Measurements from ENCODE around the gene PTPRQ.
"Not testable (repeated sequence)": the region's sequence is repeated elsewhere in the genome, so short reads cannot be mapped to it uniquely, and the experiment has no call there.

PTPRQ gene

DNA sequence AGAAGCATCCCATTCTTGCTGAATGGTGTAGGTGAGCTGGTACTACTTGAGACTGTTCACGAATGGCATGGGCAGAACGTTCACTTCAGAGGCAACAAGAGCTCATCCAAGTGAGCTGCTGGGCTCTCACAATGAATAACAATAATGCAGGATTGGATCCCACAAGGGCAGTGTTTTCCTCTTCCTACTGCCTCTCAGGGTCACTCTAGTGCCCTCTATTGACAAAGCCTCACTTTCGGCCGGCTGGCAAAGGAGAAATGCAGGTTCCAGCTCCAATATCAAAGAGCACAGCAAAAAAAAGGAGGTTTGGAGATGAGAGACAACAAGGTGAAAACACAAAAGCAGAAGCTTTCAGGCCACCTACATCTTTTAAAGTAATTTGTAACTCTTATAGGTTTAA lies 188.8 kb downstream of the PTPRQ start:
- FAIRE-seq (no peak), DNase-seq (ENCODE audit: low spot score) (peak; percentile 9)

DNA sequence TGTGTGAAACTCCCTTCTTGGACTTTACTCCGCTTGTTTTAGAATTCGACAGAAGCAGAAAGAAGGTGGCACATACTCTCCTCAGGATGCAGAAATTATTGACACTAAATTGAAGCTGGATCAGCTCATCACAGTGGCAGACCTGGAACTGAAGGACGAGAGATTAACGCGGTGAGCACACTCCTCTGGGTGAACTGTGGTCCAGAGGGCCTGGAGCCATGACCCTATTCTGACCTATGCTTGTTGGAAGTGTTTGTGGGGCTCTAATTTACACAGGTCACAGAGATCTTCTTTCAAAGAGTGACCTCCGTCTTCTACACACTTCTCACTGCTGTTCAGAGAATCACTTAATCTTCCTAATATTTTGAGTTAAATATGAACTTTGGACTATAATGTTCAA lies 190.9 kb downstream of the PTPRQ start:
- no peak for FAIRE-seq
- no peak for DNase-seq (ENCODE audit: low spot score)

DNA sequence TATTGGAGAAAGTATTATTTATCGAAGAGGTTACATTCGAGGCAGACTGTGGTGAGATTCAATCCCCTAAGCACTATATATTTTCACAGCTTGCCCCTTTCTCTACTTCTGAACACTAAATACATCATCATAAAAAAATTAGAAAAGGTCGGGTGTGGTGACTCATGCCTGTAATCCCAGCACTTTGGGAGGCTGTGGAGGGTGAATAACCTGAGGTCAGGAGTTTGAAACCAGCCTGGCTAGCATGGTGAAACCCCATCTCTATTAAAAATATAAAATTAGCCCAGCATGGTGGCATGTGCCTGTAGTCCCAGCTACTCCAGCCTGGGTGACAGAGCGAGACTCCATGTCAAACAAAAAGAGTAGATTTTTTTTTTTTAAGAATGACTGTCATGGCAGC lies 192.8 kb downstream of the PTPRQ start:
- FAIRE-seq, result no peak
- no peak for DNase-seq (ENCODE audit: low spot score)

DNA sequence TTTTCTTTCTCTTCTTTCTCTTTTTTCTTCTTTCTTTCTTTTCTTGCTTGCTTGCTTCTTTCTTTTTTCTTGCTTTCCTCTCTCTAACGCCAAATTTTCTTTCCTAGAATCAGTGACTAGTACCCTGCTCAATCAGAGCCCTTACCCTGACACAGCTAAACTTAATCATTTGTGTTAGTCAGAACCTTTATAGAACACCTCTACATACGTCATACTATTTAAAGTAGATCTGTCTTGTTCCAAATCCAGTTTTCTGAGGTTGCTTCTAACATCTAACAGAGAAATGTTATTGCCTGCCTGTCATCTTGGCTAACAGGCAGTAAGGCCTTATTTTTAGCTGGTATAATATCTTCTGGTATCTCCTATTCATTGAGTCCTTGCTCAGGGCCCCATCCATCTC lies 197.9 kb downstream of the PTPRQ start:
- DNase-seq (ENCODE audit: low spot score), result no peak

DNA sequence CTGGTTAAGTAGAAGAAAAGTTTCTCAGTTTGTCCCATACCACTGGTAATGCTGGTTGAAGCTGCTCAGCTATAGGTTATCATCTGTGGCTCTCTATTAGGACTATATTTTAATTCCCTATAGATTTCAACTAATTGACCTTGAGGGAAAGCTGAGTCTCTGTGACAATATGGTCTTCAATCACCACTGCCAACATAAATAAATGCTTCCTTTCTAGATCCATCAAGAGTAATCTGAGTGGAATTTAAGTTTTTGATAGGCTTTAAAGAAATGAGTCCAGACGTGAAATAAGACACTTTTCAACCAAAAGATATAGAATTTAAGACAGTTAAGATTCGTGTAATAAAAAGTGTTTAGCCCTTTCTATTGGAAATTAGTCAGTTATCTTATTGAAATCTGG lies 199.9 kb downstream of the PTPRQ start:
- FAIRE-seq (no peak), DNase-seq (ENCODE audit: low spot score) (no peak)

More for the DNA sequence above, 197.9 kb downstream of the PTPRQ start:
- no peak for FAIRE-seq

DNA sequence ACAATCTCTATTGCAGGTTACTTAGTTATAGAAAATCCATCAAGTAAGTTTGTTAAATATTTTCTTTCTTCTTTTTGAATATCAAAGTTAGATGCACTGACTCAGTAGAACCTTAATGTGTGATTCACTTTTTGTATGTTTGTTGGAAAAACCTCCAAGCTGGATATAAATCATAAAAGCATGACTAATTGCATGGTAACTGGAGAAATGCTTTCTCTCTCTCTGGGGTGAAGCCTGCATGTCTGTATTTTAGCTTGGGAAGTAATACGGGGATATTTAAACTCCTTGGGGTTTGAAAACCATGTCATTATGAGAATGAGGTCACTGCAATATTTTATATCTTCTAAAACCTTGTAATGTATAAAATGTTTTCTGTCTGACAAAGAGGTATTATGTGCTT lies 204.8 kb downstream of the PTPRQ start:
- no peak for FAIRE-seq
- no peak for DNase-seq (ENCODE audit: low spot score)

DNA sequence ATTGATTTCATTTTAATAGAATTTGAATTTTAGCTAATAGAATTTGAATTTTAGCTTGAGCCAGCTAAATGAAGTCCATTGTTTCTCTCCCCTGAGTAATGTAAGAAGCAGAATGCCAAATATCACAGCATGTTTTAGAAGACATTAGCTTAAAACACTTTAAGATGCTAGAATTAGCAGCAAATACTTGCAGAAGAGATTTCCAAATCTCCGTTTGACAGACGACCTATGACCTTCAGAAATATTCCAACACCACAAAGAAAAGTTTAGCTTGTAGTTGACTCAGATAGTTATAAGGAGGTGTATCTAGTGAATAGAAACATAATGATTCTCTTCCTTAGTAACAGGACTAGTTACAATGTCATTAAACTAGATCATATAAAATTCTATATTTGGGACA lies 211.7 kb downstream of the PTPRQ start:
- FAIRE-seq, result no peak
- DNase-seq (ENCODE audit: low spot score), result no peak

DNA sequence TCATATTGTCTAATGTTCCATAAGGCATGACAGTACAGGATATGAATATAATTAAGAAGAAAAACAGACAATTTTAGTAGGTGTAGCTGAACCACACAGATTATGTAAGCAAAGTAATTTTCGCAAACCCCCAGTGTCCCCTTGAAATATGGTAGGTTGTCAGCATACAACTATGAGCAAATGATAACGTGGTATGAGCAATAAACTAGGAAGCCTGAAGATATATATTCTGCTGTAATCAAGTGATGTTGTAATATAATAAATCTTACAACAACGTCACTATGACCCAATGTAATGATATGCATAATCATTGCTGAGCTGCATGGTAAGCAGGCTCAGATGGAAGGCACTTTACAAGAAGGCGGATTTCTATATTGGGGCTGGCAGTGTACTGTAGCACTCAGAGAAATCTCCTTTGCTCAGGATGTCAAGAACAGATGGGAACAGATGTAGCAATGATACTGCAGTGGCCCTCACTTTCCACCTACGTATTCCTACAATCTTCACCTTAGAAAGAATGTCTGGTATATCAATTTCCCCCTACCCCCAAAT lies 215.6 kb downstream of the PTPRQ start:
- no peak for FAIRE-seq

DNA sequence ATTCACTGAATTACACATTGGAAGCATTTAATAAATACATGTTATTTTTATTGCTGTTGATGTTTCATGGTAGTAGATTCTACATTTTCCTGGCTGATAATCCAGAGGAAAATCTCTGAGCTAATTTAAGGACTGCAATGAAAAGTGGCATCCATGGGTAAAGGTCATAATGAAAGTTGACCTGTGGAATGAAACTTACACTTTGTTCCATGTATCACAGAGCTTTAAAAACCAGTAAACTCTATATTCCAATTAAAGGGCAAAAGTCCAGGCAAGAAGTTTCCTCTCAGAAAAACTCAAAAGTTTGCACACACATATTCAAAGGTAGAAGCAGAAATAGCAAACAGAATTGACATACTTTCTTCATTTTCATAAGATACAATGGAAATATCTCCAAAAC lies 218.6 kb downstream of the PTPRQ start:
- DNase-seq (ENCODE audit: low spot score) (no peak), FAIRE-seq (no peak)

More for the DNA sequence above, 215.6 kb downstream of the PTPRQ start:
- DNase-seq (ENCODE audit: low spot score), result no peak

DNA sequence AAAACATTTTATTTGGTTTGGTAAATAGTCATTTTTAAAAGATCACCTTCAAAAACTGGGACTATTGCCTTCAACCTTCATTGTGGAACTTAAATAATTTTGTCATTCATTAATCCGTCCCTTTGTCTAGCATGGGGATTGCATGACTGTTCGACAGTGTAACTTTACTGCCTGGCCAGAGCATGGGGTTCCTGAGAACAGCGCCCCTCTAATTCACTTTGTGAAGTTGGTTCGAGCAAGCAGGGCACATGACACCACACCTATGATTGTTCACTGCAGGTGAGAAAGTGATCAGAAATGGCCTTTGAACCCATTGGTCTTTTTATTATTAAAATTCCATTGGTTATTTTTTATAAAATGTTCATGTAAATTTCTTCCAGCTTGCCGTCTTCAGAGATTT lies 226.2 kb downstream of the PTPRQ start:
- no peak for DNase-seq (ENCODE audit: low spot score)
- FAIRE-seq, result no peak

DNA sequence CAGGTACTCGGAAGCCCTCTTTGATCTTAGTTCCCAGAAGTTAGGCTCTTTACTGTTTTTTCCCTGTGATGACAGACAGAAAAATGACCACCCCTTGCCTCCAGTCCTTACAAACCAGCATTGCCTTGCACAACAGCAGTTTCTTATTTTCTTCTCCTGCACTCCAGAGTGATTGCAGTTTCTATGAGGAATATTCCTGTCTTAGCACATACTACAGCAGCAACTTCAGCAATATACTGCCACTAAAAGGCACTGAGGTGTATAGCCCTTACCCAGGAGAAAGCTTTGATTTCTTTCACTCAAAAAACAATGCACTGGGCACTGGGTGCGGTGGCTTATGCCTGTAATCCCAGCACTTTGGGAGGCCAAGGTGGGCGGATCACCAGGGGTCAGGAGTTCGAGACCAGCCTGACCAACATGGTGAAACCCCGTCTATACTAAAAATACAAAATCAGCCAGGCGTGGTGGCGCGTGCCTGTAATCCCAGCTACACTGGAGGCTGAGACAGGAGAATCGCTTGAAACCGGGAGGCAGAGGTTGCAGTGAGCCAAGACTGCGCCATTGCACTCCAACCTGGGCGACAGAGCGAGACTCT lies 232.1 kb downstream of the PTPRQ start:
- DNase-seq (ENCODE audit: low spot score), result peak; percentile 1
- FAIRE-seq, result not testable (repeated sequence)

DNA sequence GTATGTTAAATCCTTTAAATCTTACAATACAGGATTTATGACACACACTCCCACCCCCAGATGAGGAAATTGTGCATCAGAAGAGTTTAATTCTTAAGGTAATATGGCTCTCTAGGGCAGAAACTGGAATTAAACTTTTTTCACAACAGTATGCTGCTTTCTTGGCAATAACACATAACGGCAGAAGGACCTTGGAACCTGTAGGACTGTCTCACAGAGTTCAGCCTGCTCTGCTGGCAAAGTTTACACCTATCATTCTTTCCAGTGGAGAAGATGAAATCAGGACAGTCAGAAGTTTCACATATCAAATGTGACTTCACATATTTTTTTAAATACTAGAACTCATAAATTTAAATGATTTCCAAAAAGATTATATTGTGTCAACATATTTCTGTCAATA lies 232.8 kb downstream of the PTPRQ start:
- no peak for DNase-seq (ENCODE audit: low spot score)
- FAIRE-seq, result no peak

DNA sequence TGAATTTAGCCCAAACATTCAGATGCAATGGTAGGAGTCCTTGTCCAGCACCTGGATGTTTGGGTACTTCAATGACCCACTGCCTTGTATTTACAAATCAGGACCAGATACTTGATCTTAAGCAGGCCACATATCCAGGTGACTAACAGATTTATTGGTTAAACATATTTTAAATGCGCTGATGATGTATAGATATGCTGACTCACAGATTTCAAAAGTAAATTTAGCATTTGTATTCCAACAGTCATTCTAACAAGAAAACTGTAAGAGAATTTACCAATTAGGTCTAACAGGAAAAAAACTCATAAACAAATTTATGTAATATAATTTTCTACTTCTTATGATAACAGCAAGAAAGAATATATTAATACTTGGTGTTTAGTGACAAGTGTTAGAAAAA lies 234.0 kb downstream of the PTPRQ start:
- DNase-seq (ENCODE audit: low spot score), result no peak
- FAIRE-seq, result no peak

DNA sequence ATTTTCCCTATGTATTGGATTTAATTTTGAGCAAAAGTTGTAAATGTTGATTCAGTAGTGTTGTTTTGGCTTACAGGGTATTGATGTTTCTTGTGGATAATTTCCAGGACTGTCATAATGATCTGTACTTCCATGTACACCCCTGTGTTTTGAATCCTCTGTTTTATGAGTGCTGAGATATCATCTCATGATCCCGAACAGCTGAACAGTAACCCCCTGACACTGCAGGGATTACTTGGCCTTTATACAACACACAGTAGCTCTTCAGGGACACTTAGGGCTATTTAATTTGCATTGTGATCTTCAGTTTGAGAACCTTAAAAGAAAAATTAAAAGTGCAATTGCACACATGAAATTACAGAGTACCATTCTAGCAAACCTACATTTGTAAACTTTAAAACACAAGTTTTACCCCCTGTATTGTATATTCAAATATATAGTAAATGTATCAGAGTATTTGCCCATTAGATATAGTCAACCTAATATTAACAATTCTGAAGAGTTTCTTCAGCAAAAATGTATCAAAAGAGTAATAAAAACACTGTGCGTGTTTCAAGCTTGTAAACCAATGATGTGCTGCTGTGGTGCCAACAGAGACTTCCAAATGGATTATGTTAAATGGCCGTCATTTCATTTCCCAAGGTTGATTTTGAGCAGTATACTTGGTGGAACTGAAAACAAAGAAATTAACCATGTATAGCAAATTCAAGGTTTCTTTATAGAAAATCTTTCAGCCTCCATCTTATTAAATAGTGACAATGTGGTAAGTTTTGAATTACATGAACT lies 235.5 kb downstream of the PTPRQ start:
- FAIRE-seq (no peak), DNase-seq (ENCODE audit: low spot score) (no peak)

DNA sequence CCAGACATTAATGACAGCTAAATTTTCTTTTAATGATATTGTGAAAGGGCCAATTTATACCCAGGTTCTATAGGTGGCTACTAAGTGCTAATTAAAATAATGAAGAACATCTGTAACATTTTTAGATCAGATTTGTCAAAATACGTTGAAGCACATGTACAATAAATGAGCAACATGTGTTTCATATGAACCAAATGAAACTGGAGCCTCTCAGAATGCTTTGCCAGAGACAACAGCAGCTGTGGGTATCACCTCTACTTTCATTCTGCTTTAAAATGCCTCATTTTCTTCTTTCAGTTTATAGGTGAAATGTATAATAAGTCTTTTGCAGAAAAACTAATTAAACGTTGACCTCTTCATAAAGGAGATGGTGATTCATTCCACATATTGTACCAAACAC lies 237.3 kb downstream of the PTPRQ start:
- FAIRE-seq, result no peak

DNA sequence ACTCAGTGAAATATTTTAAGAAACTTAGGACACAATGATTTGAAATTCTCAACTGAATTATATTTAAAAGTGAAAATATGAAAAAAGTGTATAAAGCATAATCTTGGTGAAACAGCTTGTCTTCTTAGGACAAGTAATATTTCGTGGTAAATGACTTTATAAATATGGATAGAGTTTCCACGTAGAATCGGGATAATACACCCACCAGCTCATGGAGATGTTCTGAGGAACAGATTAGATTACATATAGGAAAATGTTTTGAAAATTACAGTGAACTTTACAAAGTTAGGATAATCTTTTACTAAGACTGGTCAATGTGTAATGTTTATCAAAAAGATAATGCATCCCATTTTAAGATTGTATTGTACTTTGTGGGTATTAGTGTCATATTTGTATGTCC lies 237.8 kb downstream of the PTPRQ start:
- DNase-seq (ENCODE audit: low spot score) (no peak), FAIRE-seq (no peak)

More for the DNA sequence above, 237.3 kb downstream of the PTPRQ start:
- DNase-seq (ENCODE audit: low spot score), result no peak

DNA sequence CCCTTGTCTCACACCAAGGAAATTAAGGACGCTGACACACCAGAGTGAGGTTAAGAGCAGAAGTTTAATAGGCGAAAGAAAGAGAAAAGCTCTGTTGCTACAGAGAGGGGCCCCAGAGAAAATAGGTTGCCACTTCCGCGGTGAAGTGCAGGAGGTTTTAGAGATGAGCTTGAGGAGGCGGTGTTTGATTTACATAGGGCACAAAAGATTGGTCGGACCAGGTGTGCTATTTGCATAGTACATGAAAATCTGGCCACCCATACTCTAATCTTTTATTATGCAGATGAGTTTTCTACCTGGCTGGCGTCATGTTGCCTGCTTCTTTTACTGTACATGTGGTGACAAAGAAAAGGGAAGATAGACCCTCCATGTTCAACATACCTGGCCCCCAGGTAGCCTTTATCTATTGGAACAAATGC lies 240.1 kb downstream of the PTPRQ start:
- no peak for DNase-seq (ENCODE audit: low spot score)
- FAIRE-seq, result no peak

DNA sequence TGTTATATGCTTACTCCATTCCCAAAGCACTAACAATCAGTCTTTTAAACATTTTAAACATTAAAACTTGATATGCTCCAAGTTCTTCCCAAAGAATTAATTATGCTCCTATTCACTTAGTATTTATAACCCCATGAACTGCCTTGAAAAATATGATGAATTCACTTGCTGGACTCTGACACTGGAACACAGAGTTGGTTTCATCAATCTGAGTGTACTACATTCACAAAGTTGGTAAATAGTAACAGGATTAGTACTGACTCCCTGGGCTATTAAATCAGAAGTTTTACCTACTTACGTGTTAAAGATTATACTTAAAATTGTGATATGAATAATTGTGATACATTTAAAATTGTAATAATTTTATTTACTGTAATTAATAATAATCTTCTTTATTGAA lies 246.1 kb downstream of the PTPRQ start:
- DNase-seq (ENCODE audit: low spot score) (no peak), FAIRE-seq (no peak)

DNA sequence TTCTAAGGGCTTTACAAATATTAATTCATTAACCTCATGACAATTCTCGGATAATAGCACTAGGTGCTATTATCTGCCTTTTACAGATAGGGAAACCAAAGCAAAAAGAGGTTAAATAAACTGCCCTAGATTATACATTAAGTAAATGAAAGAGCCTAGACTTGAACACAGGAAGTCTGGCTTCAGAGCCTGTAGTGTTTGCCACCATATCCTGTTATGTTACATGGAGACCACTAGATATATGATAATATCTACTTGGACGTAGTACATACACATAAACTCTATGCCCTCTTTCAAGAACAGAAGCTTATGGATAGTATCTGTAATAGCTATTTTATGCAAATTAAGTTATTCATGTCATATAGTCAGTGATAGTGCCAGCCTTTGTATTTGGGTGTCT lies 246.5 kb downstream of the PTPRQ start:
- FAIRE-seq (no peak), DNase-seq (ENCODE audit: low spot score) (no peak)

DNA sequence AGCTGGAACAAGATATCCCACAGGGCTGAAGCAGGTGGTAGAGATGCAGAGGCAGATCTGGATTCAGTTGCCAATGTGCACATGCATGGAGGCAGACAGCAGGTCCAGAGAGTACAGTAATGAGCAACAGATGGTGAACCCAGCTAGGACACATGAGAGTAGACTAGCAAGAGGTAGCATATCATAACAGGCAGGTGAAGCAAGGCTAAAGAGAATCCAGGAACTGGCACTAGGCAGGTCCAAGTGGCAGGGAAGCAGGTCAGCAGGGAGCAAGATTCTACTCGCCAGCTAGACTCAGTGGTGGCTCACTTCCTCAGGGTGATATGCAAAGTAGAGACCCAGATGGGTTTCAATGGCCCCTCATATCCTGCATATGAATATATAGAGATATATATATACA lies 248.1 kb downstream of the PTPRQ start:
- FAIRE-seq (no peak), DNase-seq (ENCODE audit: low spot score) (no peak)

DNA sequence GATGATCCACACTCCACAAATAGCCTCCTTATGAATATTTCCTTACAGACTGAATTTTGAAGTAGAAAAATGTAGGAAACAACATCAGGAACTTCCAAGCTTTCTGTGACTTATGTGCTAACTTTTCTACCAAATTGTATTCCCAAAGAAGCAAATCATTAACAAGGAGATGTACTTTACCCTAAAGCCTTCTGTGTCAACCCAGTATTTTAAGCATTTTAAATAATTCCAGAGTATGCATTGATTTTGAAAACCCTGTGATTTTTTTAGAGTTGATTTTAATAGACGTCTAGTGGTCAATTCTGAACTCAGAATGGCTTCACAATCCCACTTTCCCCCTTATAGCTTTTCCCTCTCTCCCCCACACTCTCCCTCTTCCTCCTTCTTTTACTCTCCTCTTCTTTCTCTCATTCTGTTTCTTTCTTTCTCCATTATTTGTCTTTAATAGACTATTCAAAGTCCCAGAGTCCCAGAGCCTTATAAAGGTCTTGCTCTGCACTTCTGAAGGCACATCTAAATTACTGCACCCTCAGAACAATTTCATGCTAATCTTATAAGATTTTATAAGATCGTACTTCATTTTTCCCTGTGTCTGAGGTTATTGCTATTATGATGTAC lies 253.3 kb downstream of the PTPRQ start:
- no peak for FAIRE-seq
- DNase-seq (ENCODE audit: low spot score), result no peak

DNA sequence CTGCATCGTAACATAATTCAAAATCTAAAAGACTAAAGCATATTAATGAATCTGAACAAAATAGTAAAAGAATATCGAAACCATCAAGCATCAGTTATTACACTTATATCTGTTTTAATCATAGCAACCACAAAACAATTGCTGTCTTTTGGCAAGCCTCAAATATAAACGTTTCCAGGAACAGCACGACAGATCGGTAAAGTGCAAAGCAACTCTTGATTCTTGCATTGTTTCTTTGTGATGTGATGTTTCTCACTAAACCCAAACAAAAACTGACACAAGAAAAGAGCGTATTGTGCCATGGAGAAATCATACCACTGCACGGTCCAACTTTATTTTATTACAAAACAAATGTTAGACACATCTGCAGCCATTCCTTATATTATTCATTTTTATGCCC lies 254.2 kb downstream of the PTPRQ start:
- FAIRE-seq (no peak), DNase-seq (ENCODE audit: low spot score) (no peak)

Data from urothelium cell line (cell line).